HG02642 (cell line): ENCODE measurements around the gene ZNF630.
"Not testable (repeated sequence)": the region's sequence is repeated elsewhere in the genome, so short reads cannot be mapped to it uniquely, and the experiment has no call there.

Experiments
- ATAC-seq: cut with Tn5 transposase; IDR thresholded peaks from one replicate; pipeline ENCODE4 v1.9.1; 2021; ENCODE audit warnings: mild to moderate bottlenecking; ENCODE audit not compliant: unreplicated experiment, poor library complexity

The ZNF630 gene

DNA sequence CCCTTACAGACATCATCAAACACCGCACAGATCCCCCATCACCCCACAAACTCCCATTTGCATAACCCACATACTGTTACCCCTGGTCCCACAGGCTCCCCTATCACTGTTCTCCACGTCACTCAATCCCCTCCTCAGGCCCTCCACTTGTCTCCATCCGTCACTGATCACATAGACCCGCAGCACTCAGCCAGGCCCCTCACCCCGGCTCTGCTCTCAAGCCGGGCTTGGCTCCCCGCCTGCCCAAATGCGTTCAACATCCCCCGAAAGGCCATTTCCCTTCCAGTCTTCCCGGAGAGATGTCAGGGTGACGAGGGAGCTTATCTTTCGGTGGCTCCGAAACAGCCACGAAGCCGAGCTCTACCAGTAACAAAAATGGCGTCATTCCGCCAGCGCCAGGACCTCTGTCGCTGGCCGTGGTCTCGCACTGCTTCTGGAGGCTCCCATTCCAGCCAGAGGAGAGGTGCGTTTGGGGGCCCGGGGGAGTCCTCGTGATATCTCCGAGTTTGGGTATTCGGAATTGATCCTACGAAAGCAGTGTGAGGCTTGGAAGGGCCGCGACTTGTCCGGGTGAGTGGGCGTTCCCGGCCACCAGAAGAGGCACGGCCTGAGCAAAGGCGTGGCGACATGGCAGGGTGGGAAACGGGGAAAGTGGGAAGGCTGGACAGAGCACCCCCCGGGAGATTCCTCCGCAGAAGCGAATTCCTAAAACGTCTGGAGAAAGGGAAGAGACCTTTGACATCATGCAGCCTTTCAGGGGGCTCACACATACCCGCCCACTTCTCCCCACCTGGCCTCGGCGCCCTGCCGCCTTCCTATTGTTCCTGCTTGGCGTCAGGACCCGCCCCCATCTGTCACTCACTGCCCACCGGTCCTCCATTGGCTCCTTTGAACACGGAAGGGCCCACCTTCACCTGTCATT, at the start of gene ZNF630:
Gene ZNF630, minus strand, starts transcription at position 577 of the 922 bp plus-strand sequence. CDS start 4,754 bp downstream, outside the sequence.
- peak; percentile 94 for ATAC-seq

DNA sequence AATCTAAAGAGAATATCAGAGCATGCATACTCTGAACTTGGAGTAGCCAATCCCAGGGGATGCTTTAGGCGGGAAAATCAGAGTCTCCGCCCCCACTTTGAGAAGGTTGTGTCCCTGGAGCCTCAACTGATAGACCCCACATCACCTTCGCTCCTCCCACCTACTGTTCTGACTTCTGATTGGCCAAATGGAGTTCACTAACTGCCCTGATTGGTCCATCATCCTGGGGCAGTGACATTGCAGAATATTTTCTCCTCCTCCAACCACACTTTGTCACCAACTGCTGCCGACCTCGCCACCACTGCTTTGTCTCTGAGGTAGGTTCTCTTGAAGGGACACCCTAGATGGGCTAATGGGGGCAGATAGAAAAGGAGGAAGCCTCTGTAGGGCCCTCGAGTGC, 36.3 kb upstream of the ZNF630 start:
- no peak for ATAC-seq

DNA sequence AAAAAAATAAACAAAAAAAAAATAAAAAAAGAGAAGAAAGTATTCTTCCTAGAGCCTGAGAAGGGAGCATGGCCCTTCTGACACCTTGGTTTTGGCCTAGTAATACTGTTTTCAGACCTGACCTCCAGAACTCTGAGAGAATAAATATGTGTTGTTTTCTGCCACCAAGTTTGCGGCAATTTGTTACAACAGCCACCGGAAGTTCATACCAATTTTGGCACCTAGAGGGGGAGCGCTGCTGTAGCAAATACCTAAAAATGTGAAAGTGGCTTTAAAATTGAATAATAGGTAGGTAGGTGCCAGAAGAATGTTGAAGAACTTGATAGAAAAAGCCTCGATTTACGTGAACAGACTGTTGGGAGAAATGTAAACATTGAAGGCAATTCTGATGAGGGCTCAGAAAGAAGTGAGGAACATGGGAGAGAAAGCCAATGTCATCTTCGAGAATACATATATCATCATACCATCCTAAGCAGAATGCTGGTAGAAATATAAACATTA, 31.5 kb upstream of the ZNF630 start:
- ATAC-seq, result no peak

DNA sequence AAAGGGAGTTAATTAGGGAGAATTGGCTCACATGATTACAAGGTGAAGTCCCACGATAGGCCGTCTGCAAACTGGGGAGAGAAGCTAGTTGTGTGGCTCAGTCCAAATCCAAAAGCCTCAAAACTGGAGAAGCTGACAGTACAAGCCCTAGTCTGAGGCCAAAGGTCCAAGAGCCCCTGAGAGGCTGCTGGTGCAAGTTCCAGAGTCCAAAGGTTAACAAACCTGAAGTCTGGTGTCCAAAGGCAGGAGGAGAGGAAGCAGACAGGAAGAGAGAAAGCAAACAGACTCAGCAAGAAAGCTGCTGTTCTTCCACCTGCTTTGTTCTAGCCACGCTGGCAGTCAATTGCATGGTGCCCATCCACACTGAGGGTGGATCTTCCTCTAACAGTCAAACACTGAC, 30.0 kb upstream of the ZNF630 start:
- ATAC-seq, result no peak

DNA sequence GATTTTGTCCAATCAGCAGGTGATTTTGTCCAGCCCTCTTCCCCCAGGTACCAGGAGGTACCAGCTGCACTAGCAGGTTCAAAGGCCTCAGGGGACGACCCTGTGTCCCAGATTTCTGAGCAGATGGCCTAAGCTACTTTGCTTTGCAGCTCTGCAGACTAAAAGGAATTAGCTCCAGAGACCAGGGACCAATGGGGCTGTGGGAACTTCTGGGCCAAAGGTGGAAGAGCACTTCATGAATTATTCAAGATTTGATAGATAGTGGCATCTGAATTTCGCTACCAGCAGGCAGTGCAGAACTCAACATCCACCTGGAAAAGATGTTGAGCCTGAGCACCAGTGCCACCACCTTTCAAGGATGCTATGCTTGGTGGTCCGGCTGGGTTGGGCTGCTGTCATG, 21.1 kb upstream of the ZNF630 start:
- ATAC-seq, result not testable (repeated sequence)

DNA sequence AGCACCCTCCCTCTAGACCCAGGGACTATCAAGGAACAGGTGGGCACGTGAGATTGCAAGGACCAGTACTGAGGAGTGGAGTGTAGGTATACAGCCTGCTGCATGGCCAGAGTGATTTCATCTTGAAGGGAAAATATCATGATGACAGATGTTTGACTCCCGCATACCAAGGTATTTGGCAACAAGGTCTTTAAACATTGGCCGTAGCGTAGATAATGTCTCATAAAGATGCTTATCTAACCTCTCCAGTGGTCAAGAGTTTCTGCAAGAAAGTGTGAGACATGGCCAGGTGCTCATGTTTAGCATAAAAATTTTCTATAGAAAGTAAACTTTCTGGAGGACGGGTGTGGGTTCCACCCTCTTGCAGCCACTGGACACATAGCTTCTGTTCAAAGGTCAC, 18.7 kb upstream of the ZNF630 start:
- ATAC-seq, result no peak

DNA sequence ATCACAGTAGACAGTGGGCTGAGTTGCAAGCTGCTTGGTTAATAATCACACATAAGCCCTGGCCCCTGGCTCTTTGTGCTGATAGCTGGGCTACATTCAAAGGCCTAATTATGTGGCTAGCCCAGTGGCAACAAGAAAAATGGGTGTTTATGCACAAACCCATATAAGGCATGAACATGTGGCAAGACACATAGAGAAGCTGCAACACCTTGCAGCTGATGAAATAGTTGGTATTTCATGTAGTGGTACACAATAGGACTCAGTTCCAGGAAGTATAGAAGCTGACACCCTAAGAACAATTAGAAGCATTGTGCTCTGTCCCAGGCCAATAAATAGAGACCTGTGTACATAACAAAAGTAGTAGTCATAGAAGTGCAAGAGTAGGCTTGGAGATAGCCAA, 14.6 kb upstream of the ZNF630 start:
- ATAC-seq, result no peak

DNA sequence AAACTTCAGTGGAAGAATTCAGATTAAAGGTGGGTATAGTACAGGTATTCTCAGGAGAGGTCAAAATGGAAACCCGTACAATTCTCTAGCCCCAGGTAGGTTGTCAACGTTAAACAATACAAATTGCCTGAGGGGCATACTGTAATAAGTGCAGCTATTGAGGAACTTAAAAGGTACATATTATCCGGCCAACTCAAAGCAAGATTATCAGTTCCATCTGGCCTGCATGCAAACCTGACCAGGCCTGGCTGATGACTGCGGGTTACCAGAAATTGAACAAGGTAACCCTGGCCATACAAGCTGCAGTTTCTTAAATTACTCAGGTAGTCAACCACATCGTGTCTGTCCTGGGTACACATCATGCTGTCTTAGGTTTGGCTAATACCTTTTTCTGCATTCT, 12.3 kb upstream of the ZNF630 start:
- ATAC-seq, result no peak

DNA sequence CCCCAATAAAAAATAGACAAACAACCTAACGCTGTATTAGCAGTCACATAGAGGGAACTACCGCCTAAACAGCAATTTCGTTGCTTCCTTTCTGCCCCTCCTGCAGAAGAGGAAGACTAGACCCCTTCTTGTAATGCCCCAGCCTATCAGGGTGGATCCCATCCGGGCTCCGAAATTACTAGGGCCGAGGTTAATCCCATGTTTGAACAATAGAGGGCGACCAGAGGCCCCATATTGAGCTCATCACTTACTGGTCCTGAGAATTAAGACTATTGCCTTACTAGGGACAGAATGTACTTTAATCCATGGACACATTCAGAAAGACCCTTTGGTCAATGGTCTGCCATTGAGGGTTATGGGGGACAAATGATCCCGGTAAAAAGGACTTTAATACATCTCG, 11.8 kb upstream of the ZNF630 start:
- ATAC-seq, result peak; percentile 88

DNA sequence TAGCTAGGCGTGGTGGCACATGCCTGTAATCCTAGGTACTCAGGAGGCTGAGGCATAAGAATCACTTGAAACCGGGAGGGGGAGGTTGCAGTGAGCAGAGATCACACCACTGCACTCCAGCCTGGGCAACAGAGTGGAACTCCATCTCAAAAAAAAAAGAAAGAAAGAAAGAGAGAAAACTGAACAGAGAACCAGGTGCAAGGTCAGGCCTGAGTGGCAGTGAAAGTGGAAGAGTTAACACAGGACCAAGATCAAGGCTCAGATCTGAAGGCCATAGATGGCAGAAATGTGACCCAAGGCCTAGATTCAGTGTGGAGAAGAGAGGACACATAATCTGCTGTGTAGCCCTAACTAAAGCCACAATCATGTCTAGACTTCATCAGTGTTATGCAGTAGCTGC, 4.9 kb upstream of the ZNF630 start:
- ATAC-seq, result no peak

DNA sequence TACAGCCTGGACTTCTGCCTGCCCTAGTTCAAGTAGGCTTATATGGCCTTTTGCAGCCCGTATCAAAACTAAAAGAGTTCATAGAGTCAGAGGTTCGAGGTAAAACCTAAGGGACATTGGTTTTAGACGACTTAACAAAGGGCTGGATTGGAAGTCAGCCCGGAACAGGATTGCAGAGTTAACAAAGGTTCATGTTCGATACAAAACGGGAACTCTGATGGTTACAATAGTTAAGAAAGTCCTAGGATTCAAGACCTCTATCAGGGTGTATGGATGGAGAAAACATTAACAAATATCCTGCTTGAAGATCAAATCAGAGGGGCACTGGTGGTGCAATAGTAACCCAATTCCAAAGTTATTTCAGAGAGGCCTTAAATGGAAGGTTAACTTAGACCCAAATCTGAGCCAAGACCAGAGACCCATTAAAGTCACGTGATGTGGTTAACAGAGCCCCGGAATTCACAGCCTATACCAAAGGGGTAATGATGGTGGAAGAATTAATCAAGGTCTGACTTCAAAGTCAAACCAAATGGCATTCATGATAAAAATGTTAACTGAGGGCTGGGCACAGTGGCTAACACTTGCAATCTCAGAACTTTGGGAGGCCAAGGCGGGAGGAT, 656 bp upstream of the ZNF630 start:
- ATAC-seq, result no peak

DNA sequence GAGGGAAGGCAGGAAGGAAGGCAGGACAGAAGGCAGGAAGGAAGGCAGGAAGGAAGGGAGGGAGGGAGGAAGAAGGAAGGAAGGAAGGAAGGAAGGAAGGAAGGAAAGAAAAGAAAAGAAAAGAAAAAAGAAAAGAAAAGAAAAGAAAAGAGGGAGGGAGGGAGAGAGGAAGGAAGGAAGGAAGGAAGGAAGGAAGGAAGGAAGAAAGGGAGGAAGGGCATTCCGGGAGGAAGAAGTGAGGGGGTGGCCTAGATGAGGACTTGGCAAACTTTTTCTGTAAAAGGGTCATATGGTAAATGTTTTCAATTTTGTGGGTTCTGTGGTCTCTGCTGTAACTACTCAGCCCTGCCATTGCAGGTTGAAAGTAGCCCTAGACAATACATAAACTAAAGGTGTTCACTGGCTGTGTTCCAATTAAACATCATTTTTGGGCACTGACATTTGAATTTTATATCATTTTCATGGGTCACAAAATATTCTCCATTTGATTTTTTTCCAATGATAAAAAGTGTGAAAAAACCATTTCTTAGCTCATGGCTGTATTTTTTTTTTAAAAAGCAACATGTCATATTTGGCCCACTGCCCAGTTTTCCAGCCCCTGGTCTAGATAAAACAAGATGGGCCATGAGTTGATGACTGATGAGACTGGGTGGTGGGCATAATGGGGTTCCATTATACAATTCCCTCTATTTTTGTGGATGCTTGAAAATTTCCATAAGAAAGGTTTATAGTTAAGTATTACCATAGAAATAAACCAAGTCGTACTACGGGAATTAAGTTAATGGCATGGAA, 3.1 kb downstream of the ZNF630 start:
- no peak for ATAC-seq

DNA sequence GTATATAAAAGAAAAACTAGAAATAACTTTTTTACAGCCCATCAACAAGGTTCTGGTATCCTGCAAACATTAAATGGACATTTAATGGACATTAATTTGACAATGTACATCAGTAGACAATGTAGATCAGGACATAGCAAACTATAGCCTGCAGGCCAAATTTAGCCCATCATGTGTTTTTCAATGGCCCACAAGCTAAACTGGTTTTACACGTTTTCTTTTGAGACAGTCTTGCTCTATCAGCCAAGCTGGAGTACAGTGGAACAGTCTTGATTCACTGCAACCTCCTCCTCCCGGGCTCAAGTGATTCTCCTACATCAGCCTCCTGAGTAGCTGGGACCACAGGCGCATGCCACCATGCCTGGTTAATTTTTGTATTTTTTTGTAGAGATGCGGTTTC, 7.2 kb downstream of the ZNF630 start:
- no peak for ATAC-seq

DNA sequence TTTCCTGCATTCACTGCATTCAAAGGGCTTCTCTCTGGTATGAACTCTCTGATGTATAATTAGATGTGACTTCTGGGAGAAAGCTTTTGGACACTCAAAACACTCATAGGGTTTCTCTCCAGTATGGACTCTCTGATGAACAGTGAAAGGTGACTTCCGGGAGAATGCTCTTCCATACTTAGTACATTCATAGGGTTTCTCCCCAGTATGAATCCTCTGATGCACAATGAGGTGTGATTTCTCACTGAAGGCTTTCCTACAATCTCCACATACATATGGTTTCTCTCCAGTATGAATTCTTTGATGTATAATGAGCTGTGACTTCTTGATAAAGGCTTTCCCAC, 12.2 kb downstream of the ZNF630 start:
- no peak for ATAC-seq

DNA sequence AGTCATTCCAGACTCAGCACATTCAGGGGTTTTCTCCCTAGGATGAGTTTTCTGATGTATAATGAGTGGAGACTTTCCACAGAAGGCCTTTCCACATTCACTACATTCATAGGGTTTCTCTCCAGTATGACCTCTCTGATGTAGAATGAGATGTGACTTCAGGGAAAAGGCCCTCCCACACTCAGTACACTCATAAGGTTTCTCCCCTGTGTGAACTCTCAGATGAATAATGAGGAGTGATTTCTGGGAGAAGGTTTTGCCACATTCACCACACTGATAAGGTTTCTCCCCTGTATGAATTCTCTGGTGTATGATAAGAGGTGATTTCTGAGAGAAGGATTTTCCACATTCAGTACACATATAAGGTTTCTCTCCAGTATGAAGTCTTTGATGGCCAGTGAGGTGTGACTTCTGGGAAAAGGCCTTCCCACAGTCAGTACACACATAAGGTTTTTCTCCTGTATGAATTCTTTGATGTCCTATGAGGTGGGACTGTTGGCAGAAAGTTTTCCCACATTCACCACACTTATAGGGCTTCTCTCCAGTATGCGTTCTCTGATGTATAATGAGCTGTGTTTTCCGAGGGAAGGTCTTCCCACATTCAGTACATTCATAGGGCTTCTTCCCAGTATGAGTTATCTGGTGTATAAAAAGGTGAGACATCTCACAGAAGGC, 12.7 kb downstream of the ZNF630 start:
- ATAC-seq, result no peak

DNA sequence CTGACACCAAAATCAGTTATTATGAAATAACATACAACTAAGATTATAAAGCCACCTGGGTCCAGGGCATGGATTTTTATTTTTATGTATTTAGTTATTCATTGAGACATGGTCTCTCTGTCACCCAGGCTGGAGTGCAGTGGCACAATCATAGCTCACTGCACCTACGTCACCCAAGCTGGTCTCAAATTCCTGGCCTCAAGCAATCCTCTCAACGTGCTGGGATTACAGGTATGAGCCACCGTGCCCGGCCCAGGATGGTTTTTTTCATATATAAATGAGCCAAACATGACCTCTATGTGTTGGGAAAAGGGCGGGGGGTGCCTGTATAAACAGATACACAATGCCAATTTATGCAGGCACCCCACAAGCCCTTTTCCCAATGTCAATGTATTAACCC, 24.6 kb downstream of the ZNF630 start:
- no peak for ATAC-seq

DNA sequence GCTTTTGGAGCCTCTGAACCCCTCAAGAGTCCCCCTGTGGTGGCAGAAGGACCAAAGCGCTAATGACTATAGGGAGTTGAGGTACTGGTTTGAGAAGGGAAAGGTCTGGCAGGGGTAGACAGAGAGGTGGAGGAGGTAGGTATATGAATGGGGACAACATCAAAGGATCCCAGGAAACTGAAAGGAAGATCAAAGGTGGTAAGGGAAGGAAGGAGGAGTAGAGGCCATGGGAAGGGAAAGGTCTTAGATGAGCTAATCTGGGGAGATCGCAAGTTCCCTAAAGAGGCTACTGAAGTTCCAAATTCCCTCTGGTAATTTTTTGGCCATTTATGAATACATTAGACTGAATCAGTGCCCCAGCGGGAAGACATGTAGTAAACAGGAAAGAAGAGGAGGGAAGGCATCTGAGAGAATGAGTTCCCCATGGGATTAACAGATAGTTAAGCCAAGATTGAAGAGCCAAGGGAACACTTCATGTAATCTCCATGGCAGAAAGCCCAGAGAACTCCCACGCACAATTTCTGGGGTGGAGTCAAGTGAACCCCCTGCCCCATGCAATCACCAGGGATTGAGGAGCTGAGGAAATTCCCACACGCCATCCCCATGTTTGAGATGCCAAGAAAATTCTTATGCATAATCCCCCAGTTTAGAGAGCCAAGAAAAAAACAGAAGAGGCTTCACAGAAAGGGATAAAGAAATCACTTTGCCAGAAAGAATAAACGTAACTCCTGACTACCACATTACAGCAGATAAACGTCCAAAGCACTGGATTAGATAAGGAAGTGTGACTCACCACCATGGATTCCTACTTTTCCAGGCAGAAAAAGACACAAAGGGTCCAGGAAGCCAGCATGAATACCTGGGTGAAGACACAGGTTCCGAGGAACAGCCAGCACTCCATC, 25.8 kb downstream of the ZNF630 start:
- no peak for ATAC-seq

DNA sequence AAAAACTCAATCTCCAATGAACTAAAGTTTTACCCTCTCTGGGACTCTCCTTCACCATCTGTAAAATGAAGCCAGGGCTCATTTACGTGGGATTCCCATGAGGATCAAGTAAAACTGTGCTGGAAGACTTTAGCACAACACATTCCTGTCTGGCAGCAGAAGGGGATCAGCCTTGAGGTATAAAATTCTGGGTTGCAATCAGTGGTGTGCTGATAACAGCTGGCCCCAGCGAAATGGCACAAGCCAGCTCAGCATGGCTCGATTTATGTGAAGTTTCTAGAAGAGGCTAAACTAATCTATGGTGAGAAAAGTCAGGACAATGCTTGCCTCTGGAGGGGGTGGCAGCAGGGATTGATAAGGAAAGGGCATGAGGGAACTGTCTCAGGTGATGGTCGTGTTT, 28.4 kb downstream of the ZNF630 start:
- ATAC-seq, result no peak

DNA sequence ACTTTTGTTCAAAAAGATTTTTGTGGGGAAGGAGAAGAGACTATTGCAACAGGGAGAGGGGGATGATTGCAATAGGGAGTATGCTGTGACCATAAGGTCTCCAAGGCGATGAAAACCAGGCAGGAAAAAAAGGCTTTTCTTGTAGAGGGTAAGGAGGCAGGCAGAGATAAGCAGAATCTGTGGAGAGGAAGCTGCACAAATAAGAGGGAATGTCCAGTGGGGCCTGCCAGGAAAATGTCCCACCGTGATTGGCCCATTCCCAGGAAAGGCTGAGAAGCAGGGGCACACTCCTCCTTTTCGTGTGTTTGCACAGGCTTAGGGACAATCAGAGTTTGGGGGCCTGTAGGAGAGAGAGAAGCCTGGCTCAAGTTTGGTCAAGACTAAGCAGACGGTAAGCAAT, 35.5 kb downstream of the ZNF630 start:
- ATAC-seq, result no peak
